Epithelial cell of prostate (primary cell): ENCODE measurements around the gene MYADML2.
A peak's percentile ranks its signal among the peaks of the same experiment; 100 is the strongest.

Experiments
- DNase-seq: peaks from one replicate; pipeline ENCODE4 v3.0.0-alpha.2; 2011; ENCODE audit warnings: low read depth, low spot score
- H3K27ac ChIP-seq: fragments of 450-650 bp; 2 replicates; pipeline ENCODE4 v1.5.1; 2017; ENCODE audit warnings: mild to moderate bottlenecking

Gene MYADML2

GRCh38 chr17:81902023-81902652 lies 44.9 kb downstream of the MYADML2 start, which contains the start of gene NPB:
Gene NPB, plus strand, starts transcription at chr17:81902238. Its CDS starts 40 bp downstream, at chr17:81902278.
- no peak for DNase-seq
- H3K27ac ChIP-seq = no peak within 1 kb of the TSS

- H3K27ac ChIP-seq = no peak overlapping the region
- DNase-seq = no peak
Observed at GRCh38 chr17:81901167-81902022, 45.6 kb downstream of the MYADML2 start.

GRCh38 chr17:81900181-81900820 lies 46.7 kb downstream of the MYADML2 start:
- DNase-seq = no peak

DNA sequence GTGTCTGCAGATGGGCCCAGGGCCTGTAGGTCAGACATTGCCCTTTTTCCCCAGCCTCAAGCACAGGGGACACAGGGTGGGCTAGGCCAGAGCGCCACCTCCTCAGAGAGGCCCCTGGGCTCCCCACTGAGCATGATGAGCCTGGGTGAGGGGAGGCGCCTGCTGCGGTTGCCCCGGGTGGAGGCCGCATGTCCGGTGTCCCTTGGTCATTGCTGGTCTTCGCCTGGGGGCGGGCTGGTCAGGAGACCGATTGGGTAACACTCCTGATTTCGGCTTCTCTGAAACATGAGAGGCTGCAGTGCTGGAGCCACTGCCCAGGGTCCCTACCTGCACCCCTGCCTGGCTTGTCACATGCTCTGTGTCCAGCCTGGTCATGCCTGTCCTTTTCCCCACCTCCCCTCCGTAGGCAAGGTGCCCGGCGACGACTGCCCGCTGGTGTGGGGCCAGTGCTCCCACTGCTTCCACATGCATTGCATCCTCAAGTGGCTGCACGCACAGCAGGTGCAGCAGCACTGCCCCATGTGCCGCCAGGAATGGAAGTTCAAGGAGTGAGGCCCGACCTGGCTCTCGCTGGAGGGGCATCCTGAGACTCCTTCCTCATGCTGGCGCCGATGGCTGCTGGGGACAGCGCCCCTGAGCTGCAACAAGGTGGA lies 47.4 kb downstream of the MYADML2 start:
- DNase-seq = no peak

More at GRCh38 chr17:81900181-81900820, 46.7 kb downstream of the MYADML2 start:
- no peak overlapping the region for H3K27ac ChIP-seq

DNA sequence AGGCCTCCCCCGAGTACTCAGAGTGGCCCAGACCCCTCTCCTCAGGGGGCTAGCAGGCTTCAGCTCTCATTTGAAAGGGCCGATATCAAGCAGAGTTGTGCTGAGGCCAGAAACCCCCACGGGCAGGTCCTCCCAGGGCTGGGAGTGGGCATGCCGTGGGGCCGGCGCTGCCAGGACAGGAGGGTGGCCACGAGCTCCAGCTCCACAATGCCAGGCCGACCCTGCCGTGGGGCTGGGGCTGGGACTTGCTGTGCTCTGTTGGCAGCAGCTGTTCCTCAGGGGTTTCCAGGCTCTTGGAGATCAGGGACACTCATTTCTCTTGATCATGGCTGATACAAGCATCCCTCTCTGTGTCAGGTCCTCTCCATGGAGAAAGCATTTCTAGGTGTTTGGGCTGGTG lies 48.1 kb downstream of the MYADML2 start:
- no peak for DNase-seq
- H3K27ac ChIP-seq = peak overlapping the region; percentile 66

More for the DNA sequence above, 47.4 kb downstream of the MYADML2 start:
- no peak overlapping the region for H3K27ac ChIP-seq

DNA sequence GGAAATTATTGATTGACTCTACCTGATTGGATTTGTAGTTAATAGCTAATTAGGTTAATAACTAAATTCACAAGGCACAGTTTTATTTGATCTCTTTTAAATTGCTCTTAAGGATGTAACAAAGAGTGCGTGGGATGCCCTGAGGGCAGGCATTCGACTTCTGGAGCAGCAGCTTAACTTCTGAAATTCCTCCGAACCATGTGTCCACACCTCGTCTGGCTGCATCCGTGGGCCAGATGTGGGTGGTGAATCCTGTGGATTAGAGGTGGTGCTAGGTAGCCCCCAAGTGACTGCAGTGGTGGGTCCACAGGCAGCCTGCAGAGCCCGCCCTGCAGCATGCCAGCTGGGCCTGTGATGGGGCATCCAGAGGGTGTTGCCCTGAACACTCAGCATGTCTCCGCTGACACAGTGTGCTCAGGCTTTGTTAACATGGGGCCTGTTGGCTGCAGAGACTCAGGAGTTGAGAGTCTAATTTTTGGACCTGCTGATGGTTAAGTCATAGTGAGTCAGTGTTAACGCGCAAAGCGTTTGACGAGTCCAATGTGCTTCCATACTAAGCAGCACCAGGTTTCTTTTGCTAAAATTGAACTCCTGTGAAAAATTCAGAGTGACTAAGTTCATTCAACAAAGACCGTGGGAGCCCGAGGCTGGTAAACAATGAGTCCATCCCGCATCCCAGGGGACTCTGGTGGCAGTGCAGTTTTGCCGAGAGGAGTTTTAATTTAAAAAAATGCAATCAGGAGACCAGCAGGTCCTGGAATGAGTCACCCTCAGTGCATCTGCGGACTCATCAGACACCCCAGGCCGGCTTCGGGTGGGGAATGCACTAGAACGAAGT lies 48.8 kb downstream of the MYADML2 start:
- DNase-seq = peak; percentile 39
- peak overlapping the region; percentile 66 for H3K27ac ChIP-seq

GRCh38 chr17:81895400-81895799 lies 51.6 kb downstream of the MYADML2 start:
- DNase-seq = no peak
- H3K27ac ChIP-seq = no peak overlapping the region

DNA sequence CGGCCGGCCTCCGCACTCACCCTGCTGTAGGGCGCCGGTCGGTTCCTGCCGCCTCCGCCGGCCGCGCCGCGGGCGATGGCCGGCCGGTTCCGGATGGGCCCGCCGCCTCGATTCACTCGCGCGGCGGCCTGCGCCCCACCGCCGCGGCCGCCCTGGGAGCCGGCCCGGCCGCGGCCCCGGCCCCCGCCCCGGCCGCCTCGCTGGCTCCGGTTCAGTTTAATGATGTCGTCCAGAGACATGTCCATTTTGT lies 55.8 kb downstream of the MYADML2 start:
- H3K27ac ChIP-seq = peak overlapping the region; percentile 87
- no peak for DNase-seq

- peak overlapping the region; percentile 87 for H3K27ac ChIP-seq
- DNase-seq = no peak
Observed at GRCh38 chr17:81890447-81891302, 56.4 kb downstream of the MYADML2 start.
